GM19438 (cell line): Measurements from ENCODE around the gene NAT10.
A peak's percentile ranks its signal among the peaks of the same experiment; 100 is the strongest.
"Not testable (repeated sequence)": the region's sequence is repeated elsewhere in the genome, so short reads cannot be mapped to it uniquely, and the experiment has no call there.

ENCODE experiments used
- ATAC-seq: cut with Tn5 transposase; IDR thresholded peaks from one replicate; pipeline ENCODE4 v1.9.1; 2021; ENCODE audit warnings: low read depth; ENCODE audit not compliant: unreplicated experiment

The NAT10 gene

DNA sequence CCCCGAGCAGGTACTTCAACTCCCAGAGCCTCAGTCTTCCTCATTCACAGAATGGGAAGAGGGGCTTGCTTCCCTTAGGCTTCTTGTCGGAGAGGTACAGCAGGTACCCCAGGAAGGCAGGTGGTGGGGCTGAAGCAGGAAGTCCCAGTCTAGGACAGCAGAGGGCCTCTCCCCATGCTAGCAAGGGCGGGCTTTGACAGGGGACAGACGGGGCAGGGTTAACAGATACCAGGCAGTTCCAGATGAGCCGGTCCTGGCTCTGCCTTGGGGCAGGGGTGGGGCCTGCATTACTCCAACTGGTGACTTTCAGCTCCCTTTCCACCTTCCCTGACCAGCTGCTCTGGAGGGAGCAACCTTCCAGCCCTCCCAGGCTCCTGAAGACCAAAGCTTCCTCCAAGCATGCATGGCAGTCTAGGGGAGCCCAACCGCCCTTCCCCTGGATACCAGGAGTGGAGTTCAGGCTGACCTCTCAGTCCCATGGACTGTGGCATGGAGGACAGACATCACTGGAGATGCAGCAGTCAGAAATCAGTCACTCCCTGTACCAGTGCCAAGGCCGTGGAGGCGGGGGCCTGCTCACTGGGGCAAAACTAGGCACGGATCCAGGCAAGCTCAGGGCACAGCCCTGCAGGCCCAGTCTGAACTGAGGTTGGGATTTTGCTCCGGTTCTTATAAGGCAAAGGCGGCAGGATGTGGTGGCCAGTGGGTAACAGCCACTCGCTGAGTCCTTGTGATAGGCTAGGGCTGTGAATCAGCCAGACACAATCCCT, 60.5 kb downstream of the NAT10 start:
- no peak for ATAC-seq

DNA sequence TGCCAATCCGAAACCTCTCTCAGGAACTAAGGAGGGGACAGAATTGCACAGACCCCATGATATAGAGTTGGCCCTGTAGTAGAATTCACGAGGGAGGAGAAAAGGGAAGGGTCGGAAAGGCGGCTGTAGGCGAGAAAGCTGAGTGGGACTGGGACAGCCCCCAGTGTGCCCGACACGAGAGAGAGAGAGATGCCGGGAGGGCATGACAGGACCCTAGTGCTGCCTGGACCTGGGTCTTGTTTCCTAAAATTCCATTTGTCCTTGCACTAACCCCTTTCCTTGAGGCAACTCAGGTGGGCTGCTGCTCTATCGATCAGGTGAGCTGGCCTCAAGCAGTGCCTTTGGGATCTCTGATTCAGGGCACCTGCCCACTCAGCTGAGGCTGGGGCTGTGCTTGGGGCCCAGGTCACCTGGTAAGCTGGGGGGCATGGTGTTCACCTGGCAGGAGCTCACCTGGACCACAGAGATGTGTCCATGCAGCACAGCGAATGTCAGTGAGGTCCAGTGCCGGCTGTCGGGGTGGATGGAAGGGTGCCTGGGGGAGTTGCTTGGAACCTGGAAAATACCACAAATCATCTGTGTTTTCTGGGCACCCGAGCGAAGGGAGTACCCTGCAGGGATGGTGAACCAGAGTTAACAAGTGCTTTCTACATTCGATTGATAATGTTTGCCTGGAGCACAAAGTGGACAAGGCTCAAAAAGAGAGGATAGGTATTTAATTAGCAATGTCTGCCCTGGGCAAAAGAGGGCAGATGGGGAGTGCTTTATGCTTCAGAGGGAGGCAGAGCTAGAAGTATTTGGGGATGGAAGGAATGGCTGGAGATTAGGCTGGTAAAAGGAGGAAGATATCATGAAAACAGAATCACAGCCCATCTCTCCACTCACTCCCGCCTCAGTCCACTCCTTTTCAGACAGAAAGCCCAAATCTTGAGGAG, 61.6 kb downstream of the NAT10 start:
- no peak for ATAC-seq

DNA sequence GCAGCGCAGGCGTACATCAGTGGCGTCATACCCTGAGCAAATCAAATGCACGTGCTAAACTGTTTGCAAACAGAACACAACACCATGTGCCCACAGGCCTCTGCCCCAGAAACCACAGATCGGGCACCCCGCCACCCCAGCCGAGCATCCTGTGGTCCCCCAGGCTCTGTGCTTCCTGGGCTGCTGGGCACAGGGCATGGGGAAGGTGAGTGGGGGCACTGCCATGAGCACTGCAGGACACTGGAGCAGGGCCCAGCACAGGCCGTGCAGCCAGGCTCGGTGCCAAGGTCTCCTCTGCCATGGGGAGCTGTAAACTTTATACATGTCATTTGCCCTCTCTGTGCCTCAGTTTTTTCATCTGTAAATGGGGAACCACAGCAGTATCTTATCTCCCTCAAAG, 62.5 kb downstream of the NAT10 start:
- no peak for ATAC-seq

DNA sequence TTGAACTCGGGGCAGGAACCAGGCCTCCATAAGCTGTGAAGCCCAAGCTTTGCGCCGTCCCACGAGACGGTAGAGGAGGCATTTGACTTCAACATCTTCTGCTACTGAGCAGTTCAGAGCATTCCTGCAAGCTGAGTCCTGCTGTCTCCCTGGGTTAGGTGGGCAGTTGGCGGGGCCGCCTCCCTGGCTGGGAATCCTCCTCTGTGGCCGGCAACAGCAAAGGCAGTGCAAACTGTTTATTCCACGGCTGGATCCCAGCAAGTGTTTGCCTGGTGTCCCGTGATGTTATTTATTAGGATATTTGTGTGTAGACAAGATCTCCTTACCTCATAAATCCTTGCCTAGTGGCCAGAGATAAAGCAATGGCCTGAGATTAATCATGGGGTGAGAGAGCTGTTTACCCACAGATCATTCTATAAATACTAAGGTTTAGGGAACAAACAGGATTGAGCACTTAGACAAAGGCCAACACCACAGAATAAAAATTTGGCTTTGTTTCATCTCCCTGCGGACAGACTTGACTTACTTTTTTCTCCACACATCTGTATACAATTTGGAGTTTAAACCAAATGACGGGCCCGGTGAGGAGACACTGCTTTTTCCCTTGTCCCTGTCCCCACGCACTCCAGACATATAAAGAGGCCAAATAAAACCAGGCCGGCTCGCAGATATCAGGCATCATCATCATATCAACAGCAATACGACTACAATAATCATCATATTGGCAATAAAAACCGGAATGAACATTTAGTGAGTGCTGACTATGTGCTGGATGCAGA, 63.4 kb downstream of the NAT10 start:
- ATAC-seq, result no peak

DNA sequence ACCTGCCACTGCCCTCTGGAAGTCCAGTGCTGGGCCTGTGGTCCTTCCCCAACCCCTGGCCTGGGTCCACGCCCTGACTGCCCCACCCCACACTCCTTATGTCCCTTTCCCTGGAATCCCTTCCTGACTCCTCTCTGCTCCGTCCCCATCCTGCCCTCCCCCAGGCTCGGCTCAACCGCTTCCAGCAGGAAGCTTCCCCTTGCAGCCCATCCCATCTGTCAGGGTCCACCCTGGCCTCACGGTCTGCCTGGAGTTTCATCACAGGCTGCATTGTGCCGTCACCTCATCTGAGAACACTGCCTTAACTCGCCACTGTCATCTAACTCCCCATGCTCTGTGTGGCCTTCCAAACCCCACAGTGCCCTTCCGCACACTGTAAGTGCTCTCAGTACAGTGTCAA, 64.3 kb downstream of the NAT10 start:
- ATAC-seq, result no peak

DNA sequence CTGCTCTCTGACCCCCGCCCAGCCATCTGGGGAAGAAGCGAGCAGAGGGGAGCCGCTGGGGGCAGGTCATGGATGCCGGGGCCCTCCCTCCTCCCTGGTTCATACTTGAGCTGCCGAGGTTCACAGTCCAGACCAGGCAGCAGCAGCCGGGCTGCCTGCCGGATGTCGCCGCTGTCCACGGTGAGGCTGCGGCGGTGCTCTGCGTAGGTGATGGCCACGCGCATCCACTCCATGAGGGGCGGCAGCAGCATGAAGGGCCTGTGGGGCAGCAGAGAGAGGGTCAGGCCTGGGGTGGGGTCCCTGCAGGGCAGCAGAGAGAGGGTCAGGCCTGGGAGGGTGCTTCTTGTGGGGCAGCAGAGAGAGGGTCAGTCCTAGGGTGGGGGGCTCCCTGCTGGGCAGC, 67.6 kb downstream of the NAT10 start:
- no peak for ATAC-seq

DNA sequence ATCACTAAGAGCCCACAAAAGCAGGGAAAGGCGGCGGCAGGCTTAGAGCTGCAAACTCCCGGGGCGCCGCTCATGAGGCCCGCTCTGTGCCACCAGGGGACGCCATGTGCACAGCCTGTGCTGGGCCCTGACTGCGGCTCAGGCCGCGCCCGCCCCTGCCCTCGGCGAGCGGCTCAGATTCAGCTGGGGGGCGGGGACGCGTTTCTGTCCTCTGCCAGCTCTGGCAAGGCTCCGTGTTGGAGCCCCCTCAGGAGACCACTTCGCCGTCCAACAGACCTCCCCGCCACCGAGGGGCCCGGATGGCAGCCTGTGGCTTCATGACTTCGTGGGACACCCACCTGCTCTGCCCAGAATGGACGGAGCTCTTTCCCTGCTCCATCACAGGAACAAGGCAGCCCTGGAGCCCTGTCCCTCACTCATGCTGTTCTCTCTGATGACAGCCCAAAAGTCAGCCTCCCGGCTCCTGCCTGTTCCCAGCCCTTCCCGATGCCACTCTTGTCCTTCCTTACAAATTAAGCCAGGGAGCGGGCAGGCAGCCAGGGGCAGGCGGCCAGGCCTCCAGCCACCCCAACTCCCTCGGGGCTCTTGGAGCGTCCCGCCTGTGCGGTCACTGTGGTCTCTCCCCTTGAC, 69.1 kb downstream of the NAT10 start:
- ATAC-seq, result peak; percentile 80

DNA sequence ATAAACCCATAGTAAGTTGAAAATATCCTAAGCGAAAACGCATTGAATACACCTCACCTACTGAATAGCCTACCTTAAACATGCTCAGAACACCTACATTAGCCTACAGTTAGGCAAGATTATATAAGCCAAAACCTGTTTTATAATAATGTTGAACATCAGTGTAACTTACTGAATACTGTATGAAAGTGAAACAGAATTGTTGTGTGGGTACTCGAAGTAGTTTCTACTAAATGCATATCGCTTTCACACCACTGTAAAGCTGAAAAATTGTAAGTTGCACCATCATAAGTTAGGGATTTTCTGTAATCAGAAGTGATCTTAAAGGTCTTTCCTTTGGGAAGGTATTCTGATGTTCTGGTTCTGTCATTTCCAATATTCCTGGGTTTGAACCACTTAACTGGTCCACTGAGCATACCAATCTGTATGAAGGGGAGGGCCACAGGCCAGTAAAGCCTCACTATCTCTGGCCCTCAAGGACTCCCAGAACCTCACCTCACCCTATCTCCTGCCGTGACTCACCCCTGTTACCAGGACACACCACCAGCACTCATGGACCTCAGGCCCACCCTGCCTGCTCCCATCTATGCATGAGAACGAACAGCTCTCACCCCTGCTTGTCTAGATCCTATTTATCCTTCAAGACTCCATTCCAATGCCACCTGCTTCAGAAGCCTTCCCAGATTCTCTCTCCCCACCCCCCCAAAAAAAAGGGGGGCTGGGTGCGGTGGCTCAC, 70.0 kb downstream of the NAT10 start:
- no peak for ATAC-seq

DNA sequence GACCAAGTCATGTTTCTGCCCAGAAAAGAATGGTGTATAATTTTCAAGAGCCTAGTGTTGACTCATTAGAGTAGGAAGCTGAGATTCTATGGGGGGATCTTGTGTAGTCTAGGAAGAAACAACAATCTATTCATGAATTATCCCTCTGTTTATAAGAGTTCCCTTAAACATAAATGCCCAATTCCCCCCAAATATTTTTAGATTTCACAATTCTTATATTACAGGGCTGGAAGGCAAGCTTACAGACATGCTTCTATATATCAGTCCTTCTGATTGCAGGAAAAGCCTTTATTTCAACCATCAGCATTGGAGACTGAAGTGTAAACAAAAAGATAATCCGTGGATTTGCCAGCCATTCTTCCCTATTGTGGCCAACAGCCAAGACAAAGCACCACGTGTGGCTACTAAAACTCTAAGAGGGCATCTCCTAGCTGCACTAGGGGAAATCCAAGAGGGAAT, 71.4 kb downstream of the NAT10 start:
- ATAC-seq, result no peak

DNA sequence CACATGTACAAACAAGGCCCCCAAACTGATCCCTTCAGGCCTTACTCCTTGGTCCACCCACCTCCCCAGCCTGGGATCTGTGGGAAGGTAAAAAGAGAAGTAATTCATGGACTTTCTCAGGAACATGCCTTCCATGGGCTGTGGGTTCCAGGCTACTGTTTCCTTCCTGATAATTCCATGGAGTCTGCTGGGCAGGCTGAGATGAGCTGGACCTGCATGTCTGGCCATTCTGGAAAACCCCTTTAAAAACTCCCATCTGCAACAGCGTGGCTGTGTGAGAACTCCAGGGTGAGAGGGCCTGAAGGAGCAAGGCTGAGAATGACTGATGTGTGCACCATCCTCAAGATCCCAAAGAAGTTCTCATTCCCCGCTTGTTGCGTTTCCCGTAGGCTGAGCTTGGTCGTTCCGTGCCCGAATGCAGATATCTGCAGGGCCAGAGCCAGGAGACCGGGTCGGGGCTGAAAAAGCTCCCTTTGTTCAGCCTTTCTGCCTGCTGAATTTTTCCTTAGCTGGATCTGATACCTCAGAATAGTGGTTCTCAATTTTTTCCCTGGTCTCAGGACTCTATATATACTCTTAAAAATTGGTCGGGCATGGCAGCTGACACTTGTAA, 72.9 kb downstream of the NAT10 start:
- ATAC-seq, result no peak

DNA sequence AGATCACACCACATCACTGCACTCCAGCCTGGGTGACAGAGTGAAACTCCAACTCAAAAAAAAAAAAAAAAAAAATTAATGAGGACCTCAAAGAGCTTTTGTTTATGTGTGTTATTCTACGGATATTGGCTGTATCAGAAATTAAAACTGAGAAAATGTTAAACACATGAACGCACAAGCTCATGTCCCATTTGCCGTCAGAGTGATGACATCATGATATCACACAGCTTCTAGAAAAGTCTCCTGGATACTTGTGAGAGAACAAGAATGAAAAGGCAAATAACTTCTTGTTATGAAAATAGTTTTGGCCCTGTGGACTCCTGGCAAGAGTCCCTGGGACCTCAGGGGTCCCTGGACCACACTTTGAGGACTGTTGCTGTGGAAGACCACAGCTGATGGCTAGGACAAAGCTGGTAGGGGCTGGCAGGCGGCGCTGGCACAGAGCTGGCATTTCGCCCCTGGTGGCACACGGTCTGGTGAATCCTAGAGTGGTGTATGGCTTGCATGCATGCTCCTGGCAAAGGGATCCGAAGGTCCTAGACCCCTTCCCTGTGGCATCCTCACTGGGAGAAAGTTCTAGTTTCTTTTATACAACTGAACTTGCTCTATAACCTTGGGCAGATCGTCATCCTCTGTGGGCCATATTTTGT, 73.7 kb downstream of the NAT10 start:
- no peak for ATAC-seq

DNA sequence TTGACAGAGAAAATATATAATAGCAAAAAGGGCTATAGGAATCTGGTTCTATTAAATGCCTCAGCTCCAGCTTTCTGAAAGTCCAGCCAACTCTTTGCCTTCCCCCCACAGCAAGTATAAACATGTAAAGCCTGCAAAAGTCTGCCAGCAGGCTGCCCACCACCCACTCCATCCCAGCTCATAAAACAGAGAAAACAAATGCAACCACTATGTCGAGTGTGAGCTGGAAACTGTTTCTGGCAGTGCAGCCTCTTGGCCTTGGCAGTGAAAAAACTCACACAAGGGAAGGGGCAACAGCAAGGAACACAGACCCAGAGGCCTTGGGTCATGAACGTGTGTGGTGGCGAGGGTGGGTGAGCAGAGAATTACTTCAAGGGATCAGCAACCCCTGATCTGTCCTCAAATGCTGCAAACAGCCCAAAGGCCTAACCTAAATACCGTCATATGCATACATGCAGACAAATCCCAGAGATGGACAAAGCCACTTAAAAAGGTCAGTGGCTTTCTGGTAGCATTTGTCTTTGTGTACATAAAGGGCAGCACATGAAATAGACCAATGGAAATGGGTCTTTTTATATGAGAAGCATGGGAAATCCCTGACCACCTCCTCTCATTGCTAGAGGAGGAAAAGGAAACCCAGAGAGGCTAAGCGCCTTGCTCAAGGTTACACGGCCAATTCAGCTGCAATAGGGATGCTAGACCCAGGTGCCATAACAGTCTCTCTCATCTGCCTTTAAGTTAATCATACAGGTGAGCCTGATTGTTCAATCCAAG, 74.8 kb downstream of the NAT10 start:
- no peak for ATAC-seq

DNA sequence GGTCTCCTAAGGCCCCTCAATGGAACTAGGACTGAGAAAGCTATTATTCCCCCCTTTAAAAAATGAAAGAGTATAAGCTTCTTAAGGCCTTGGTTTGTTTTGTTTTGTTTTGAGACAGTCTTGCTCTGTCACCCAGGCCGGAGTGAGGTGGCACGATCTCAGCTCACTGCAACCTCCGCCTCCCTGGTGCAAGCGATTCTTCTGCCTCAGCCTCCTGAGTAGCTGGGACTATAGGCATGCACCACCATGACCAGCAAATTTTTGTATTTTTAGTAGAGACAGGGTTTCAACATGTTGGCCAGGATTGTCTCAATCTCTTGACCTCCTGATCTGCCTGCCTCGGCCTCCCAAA, 75.4 kb downstream of the NAT10 start:
- ATAC-seq, result not testable (repeated sequence)

DNA sequence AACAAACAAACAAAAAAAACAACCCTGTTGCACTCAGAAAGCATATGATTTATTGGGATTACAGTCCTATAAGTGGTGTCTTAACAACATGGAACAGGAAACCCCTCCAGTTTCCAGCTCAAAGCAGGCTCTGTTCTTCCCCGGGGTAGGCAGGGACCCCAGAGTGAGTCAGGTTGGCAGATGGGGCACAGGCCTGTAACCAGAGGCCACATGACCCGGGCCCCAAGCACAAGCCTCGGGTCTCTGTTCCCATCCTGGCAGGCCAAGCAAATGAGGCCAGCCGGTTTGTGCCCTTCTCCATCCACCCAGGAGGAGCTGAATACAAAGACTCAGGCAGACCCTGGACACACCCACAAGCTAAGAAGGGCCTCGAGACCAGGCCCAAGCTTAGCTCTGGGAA, 75.8 kb downstream of the NAT10 start:
- ATAC-seq, result no peak

DNA sequence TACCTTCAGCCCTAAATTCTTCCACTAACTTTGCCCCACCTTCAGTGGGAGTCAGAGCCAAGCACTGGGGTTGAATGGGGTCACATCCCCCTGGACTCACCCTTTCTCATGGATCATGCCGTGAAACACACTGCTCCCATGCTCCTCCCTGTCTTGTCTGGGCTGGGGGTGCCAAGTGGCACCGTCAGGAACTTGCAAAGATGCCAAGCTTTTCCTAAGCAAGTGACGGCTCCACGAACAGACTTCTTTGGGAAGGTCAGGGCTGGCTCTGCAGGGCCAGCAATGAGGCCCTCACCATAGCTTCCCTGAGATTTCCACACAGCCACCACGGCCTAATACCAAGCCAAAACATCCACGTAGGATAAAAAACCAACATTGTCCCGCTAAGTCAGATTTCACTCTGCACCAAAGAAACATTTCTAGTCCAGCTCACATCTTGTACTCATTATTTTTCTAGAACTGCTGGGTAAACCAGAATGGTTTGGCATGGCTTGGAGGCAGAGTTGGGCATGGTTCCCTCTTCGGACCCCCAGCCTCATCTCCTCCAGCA, 76.5 kb downstream of the NAT10 start:
- ATAC-seq, result no peak

DNA sequence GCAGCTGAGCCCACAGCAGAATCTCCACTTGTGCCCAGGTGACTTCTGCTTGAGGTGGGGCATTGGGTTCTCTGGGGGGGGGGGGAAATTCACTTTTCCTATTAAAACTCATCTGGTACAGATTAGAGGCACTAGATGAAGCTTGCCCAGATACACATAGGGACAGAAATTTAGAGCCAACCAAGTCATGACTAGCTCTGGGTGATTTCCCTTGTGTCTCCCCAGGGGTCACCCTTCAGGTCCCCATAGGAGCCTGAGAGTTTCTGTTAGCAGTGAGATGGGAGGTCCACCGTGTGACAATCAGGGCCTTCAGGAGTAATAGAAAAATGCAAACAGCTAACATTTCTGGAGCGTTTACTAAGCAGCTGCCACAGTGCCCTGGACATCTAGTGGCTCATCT, 77.0 kb downstream of the NAT10 start:
- no peak for ATAC-seq

DNA sequence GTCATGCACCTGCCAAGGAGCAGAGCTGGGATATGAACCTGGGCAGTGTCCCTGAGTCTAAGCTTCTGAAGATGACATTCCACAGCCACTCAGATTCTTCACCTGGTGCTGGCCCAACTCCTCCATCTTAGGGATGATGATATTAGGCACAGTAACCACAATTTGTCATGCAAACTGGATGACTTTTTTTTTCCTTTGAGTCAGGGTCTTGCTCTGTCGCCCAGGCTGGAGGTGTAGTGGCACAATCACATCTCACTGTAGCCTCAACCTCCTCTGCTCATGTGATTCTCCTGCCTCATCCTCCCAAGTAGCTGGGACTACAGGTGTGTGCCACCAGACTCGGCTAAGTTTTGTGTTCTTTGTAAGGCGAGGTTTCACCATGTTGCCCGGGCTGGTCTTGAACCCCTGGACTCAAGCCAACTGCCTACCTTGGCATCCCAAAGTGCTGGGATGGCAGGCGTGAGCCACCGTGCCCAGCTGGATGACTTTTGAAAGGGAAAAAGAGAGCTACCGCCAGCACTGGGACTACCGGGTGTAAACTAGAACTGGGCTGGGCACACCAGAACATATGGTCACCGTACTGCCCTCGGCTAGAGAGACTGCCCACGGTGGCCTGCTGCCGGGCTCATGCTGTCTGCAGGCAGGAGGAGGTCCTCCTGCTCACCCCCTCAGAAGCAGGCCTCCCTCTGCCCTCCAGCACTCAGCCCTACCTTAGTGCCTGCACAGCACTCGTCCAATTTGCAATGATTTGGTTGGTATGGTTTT, 77.7 kb downstream of the NAT10 start:
- ATAC-seq, result no peak
